Embryonic facial prominence (tissue), 1 donor: ENCODE data around the gene PALMD.

Experiments
- DNase-seq: peaks from one replicate; pipeline ENCODE4 v3.0.0-alpha.2; 2016; ENCODE audit errors: extremely low spot score

The PALMD gene

GRCh38 chr1:99659755-99660210, 13.9 kb downstream of the PALMD start:
- no peak for DNase-seq

GRCh38 chr1:99660496-99660895, 14.6 kb downstream of the PALMD start:
- no peak for DNase-seq

- DNase-seq = no peak
Measured at GRCh38 chr1:99661780-99662179, 15.9 kb downstream of the PALMD start.

- no peak for DNase-seq
Measured at GRCh38 chr1:99662539-99663080, 16.7 kb downstream of the PALMD start.

- no peak for DNase-seq
Measured at GRCh38 chr1:99663501-99663900, 17.6 kb downstream of the PALMD start.

GRCh38 chr1:99665212-99665611, 19.3 kb downstream of the PALMD start:
- DNase-seq = no peak

GRCh38 chr1:99669376-99669775, 23.5 kb downstream of the PALMD start:
- no peak for DNase-seq

- no peak for DNase-seq
Measured at GRCh38 chr1:99669821-99670220, 23.9 kb downstream of the PALMD start.

- DNase-seq = no peak
Measured at GRCh38 chr1:99670583-99670982, 24.7 kb downstream of the PALMD start.

GRCh38 chr1:99672038-99672437, 26.1 kb downstream of the PALMD start:
- no peak for DNase-seq

GRCh38 chr1:99672530-99673213, 26.8 kb downstream of the PALMD start:
- no peak for DNase-seq

- no peak for DNase-seq
Measured at GRCh38 chr1:99673315-99673714, 27.4 kb downstream of the PALMD start.

- no peak for DNase-seq
Measured at GRCh38 chr1:99674115-99675064, 28.5 kb downstream of the PALMD start.

- no peak for DNase-seq
Measured at GRCh38 chr1:99675292-99675691, 29.4 kb downstream of the PALMD start.

GRCh38 chr1:99675994-99676393, 30.1 kb downstream of the PALMD start:
- no peak for DNase-seq

GRCh38 chr1:99676876-99677275, 31.0 kb downstream of the PALMD start:
- no peak for DNase-seq

- no peak for DNase-seq
Measured at GRCh38 chr1:99677416-99677815, 31.5 kb downstream of the PALMD start.

GRCh38 chr1:99680270-99680669, 34.4 kb downstream of the PALMD start:
- DNase-seq = no peak

GRCh38 chr1:99681583-99681982, 35.7 kb downstream of the PALMD start:
- no peak for DNase-seq

GRCh38 chr1:99682291-99682751, 36.4 kb downstream of the PALMD start:
- DNase-seq = no peak

- no peak for DNase-seq
Measured at GRCh38 chr1:99685516-99686180, 39.7 kb downstream of the PALMD start.

- no peak for DNase-seq
Measured at GRCh38 chr1:99691175-99691574, 45.3 kb downstream of the PALMD start.
